HG03196 (cell line): ENCODE results near the gene CNTNAP1.
A peak's percentile ranks its signal among the peaks of the same experiment; 100 is the strongest.
"Not testable (repeated sequence)": the region's sequence is repeated elsewhere in the genome, so short reads cannot be mapped to it uniquely, and the experiment has no call there.

ENCODE experiments used
- ATAC-seq: cut with Tn5 transposase; IDR thresholded peaks from one replicate; pipeline ENCODE4 v1.9.1; 2021; ENCODE audit not compliant: unreplicated experiment

The CNTNAP1 gene

DNA sequence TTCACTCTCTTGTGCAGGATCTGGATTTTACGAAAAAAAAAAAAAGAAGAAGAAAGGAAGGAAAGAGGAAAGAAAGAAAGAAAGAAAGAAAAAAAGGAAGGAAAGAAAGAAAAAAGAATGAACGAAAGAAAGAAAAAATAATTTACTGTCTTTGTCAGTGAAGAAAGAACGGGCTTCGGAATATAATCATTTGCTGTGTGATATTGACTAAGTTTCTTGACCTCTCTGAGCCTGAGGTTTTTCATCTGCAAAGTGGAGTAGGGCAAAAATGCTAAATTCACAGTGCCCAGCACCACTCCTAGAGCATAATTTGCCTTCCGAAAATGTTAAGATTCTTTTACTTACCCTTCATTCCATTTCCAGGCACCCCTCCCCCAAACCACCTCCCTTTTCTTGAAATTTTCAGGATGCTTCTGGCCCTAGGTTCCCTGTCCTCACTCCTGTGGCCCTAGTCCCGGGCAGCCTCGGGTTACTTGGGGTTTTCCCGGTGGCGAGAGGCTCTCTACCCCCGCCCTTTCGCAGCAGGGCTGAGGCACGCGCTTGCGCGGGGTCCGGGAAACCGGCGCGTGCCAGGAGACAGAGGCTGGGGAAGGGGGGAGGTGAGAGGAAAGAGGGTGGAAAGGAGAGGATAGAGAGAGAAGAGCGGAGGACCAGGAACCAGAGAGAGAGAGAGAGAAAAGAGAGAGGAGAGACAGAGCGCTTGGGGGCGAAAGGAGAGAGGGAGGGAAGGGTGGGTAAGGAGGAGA, at the start of gene CNTNAP1:
Gene CNTNAP1, plus strand, starts transcription at position 556 of the 746 bp plus-strand sequence. CDS start 299 bp downstream, outside the sequence.
- no peak for ATAC-seq

DNA sequence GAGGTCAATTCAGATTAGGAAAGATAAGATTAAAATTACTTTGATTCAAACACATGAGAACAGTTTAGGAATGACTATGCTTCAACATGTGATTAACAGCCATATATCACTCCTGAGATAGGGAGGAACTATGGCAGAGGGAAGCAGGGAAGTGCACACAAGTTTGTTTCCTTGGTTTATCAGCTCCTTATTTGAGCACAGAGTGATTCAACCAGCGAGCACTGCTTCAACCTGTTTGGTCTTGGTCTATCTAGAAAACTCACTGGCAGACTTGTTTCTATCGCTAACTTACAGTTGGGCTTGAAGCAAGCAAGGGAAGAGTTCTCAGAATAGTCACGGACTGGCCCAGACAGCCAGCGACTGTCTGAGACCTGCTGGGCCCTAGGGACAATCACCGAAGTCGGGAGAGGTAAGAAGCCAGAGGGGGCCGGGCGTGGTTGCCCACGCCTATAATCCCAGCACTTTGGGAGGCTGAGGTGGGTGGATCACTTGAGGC, 49.3 kb upstream of the CNTNAP1 start:
- no peak for ATAC-seq

DNA sequence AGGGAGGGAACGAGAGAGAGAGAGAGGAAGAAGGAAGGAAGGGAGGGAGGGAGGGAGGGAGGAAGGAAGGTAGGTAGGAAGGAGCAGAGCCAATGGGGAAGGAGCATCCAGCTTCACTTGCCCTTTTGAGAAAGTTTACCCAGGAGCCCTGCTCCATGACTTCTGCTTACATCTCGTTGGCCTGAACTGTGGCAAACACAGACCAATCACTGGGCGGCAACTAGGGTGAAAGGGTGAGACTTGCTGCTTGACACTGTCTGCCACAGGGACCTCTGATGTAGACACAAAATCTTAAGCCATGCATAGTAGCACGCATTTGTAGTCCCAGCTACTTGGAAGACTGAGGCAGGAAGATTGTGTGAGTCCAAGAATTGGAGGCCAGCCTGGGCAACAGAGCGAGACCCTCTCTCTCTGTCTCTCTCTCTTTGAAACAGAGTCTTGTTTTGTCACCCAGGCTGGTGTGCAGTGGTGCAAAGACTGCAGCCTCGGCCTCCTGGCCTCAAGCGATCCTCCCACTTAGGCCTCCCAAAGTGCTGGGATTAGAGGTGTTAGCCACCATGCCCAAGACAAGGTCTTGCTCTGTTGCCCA, 42.7 kb upstream of the CNTNAP1 start:
- no peak for ATAC-seq

GRCh38 chr17:42640121-42640520, 42.2 kb upstream of the CNTNAP1 start:
- no peak for ATAC-seq

GRCh38 chr17:42642336-42642735, 40.0 kb upstream of the CNTNAP1 start:
- ATAC-seq = no peak

GRCh38 chr17:42647778-42648177, 34.6 kb upstream of the CNTNAP1 start:
- no peak for ATAC-seq

DNA sequence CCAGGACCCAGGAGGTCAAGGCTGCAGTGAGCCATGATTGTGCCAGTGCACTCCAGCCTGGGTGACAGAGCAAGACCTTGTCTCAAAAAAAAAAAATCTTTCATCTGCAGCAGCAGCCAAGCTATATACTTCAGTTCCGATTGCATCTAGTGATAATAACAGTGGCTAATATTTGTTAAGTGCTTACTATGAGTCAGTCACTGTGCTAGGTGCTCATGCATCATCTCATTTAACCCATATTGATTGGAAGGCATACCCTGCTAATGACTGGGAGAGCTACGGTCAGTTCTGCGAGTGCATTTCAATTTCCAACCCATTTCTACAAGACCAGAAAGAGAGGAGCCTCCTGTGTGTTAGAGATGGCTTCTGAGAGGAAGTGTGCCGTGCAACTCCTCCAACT, 30.9 kb upstream of the CNTNAP1 start:
- ATAC-seq = no peak

GRCh38 chr17:42653179-42654124, 28.9 kb upstream of the CNTNAP1 start:
- ATAC-seq = no peak

GRCh38 chr17:42655528-42655927, 26.8 kb upstream of the CNTNAP1 start:
- no peak for ATAC-seq

GRCh38 chr17:42657824-42658588, 24.3 kb upstream of the CNTNAP1 start:
- ATAC-seq = no peak

DNA sequence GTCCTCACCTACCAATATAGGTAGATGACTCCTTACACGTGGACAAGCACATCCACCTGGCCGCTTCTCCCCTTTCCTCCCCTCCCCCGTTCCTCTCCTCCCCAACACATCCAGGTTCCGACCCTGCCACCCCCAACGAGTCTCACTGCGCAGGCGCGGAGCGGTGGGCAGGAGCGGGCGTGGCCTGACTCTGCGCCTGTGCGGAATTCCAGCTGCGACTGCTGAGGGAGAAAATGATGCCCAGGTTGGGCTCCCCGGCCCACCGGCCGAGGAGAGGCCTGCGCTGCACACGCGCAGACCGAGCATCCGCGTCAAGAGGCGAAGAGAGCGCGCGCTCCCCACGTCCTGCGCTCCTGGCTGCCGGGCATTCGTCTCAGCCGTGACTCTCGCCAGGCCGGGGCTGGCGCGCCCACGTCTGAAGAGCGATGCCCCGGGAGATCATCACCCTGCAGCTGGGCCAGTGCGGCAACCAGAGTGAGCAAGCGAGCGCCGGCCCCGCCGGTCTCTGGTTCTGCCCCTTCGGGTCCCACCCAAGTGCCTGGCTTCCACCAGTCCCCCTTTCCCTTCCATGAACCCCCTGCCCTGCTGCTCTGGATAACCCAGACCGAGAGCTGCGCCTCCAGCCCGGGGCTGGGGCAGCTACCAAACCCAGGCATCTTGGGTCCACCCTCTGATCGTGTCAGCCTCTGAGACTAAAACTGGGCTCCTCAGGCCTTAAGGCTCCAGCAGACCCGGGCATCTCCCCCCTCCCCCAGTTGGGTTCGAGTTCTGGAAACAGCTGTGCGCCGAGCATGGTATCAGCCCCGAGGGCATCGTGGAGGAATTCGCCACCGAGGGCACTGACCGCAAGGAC, 23.0 kb upstream of the CNTNAP1 start, which contains the start of gene TUBG2:
Gene TUBG2, plus strand, starts transcription at position 206 of the 853 bp plus-strand sequence. Its CDS starts 220 bp downstream, at position 426.
- ATAC-seq = peak; percentile 48

GRCh38 chr17:42659932-42660274, 22.4 kb upstream of the CNTNAP1 start:
- ATAC-seq = not testable (repeated sequence)

- ATAC-seq = no peak
These were observed 21.5 kb upstream of the CNTNAP1 start for GRCh38 chr17:42660692-42661345.

DNA sequence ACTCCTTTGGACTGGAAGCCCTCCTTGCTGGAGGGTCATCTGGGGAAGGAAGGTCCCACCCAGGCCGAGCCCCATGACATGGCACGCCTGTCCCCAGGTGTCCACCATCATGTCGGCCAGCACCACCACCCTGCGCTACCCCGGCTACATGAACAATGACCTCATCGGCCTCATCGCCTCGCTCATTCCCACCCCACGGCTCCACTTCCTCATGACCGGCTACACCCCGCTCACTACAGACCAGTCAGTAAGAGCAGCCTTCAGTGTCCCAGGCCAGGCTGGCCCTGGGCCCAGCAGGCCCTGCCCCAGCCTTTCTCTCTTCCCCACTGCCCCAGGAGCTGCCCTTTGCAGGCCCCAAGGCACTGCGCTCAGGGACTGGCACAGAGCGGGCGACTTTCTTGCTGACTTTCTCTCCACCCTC, 16.7 kb upstream of the CNTNAP1 start:
- ATAC-seq = no peak

DNA sequence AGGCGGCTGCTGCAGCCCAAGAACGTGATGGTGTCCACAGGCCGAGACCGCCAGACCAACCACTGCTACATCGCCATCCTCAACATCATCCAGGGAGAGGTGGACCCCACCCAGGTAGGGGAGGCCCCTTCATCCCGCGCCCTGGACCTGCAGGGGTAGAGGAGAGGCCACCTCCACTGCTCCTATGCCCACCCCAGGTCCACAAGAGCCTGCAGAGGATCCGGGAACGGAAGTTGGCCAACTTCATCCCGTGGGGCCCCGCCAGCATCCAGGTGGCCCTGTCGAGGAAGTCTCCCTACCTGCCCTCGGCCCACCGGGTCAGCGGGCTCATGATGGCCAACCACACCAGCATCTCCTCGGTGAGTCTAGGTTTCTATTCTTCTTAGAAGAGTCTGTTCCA, 16.2 kb upstream of the CNTNAP1 start:
- not testable (repeated sequence) for ATAC-seq

GRCh38 chr17:42667088-42667951, 15.0 kb upstream of the CNTNAP1 start:
- no peak for ATAC-seq

GRCh38 chr17:42669705-42669976, 12.7 kb upstream of the CNTNAP1 start:
- no peak for ATAC-seq

GRCh38 chr17:42669977-42670788, 12.1 kb upstream of the CNTNAP1 start:
- ATAC-seq = no peak
